IPS-15b (cell line): ENCODE results near the gene HOMER2.

Experiments
- H3K27me3 ChIP-seq: one replicate; pipeline ENCODE4 v1.6.1; 2013; ENCODE audit warnings: low read length; ENCODE audit not compliant: control insufficient read depth, insufficient read depth
- H3K36me3 ChIP-seq: one replicate; pipeline ENCODE4 v1.6.1; 2013; ENCODE audit warnings: low read length; ENCODE audit not compliant: control insufficient read depth, insufficient read depth
- H3K4me1 ChIP-seq: one replicate; pipeline ENCODE4 v1.6.1; 2013; ENCODE audit warnings: mild to moderate bottlenecking, low read length; ENCODE audit not compliant: control insufficient read depth, insufficient read depth
- H3K4me3 ChIP-seq: one replicate; pipeline ENCODE4 v1.5.1; 2013; ENCODE audit warnings: low read depth, low read length
- H3K9ac ChIP-seq: one replicate; pipeline ENCODE4 v1.6.1; 2013; ENCODE audit warnings: low read depth, mild to moderate bottlenecking, low read length
- H3K9me3 ChIP-seq: one replicate; pipeline ENCODE4 v1.6.1; 2013; ENCODE audit warnings: mild to moderate bottlenecking, low read length; ENCODE audit not compliant: control insufficient read depth, insufficient read depth

Gene HOMER2

DNA sequence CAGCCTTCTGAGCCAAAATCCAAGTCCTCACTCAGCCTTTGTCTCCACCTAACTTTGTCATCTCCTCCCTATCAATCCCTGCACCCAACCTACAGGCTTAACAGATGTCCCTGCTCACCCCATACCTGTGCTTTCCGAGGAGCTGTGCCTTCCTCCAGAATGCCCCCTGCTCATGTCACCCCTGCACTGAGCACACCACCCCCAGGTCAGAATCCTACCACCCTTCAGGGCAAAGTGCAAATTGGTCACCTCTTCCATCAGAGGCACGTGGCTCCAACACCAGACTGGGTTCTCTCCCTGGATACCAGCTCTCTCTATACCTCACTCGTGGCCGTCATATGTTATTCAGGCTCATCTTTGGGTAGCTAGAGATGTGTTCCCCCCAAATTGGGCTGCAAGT, 29.8 kb downstream of the HOMER2 start:
- H3K9me3 ChIP-seq = no peaks in the 10 kb centered on the region
- H3K4me1 ChIP-seq = no peaks in the 10 kb centered on the region
- H3K9ac ChIP-seq = no peak overlapping the region
- H3K36me3 ChIP-seq = no peaks in the 10 kb centered on the region
- H3K4me3 ChIP-seq = no peak overlapping the region
- H3K27me3 ChIP-seq = no peaks in the 10 kb centered on the region

DNA sequence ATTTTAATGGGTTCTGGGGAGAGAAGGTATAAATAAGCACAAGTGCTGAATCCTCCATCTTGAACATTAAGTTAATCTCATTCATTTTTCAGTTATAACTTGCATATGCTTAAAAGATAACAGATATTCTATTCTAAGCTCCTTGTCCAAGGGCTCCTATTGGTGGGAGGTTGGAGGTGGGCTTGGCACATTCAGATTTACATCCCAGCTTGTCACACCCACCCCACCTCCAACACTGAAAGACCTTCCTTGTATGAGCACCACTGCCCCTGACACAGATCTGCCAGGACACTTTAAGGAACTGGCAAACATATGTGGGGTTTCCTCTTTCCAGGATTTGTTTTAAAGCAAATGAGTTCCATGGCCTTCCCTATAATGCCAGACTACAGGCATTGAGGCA, 30.6 kb downstream of the HOMER2 start:
- Histone ChIP-seq H3K27me3 (no peaks in the 10 kb centered on the region), H3K36me3 (no peaks in the 10 kb centered on the region), H3K4me3 (no peak overlapping the region), H3K4me1 (no peaks in the 10 kb centered on the region), H3K9me3 (no peaks in the 10 kb centered on the region), H3K9ac (no peak overlapping the region)

DNA sequence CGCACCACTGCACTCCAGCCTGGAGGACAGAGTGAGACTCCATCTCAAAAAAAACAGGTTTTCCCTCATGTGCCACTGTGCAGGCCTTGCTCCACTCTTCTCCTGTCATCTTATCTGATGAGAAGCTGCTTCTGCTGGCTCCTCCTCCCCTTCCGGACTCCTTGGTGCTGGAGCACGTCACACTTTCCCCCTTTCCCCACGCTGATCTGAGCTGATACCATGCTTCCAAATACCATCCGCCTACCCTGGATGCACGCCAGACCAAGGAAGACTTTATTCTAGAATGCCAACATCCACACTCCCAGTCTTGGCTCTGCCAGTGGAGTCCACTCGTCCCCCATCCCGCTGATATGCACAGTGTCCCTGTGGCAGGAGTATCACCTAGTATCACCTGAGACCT, 31.3 kb downstream of the HOMER2 start:
- H3K4me3 ChIP-seq = no peak overlapping the region
- H3K9ac ChIP-seq = no peak overlapping the region
- H3K27me3 ChIP-seq = no peaks in the 10 kb centered on the region
- H3K9me3 ChIP-seq = no peaks in the 10 kb centered on the region
- no peaks in the 10 kb centered on the region for H3K36me3 ChIP-seq
- H3K4me1 ChIP-seq = no peaks in the 10 kb centered on the region

DNA sequence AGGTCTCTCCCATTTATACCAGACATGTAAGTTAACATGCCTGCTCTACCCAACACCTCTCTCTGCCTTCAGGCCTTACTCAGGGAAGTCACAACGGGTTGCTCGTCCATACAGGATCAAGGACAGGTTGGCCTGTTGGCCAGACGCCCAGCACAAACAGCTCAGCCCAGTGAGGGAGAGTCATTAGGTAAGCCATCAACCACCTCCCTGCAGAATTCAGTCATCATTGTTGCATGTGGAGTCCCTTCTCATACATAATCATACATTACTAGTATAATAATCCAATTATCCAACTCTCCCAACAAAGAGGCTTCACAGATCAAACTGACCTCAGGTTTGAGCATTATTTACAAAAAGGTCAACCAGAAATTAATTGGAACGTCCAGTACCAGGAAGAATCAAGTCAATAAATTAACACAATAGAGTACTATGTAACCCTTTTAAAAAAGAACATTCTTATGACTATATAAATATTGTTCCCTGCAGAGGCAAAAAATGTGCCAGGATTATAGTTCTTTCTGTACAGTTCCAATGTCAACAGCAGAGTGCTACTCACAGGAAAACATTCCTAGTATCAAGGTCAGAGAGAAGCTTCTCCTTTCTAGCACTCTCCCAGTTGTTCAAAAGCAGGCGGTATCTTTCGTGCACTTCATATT, 33.2 kb downstream of the HOMER2 start:
- no peaks in the 10 kb centered on the region for H3K9me3 ChIP-seq
- no peaks in the 10 kb centered on the region for H3K36me3 ChIP-seq
- H3K4me3 ChIP-seq = no peak overlapping the region
- no peaks in the 10 kb centered on the region for H3K4me1 ChIP-seq
- H3K9ac ChIP-seq = no peak overlapping the region
- no peaks in the 10 kb centered on the region for H3K27me3 ChIP-seq

DNA sequence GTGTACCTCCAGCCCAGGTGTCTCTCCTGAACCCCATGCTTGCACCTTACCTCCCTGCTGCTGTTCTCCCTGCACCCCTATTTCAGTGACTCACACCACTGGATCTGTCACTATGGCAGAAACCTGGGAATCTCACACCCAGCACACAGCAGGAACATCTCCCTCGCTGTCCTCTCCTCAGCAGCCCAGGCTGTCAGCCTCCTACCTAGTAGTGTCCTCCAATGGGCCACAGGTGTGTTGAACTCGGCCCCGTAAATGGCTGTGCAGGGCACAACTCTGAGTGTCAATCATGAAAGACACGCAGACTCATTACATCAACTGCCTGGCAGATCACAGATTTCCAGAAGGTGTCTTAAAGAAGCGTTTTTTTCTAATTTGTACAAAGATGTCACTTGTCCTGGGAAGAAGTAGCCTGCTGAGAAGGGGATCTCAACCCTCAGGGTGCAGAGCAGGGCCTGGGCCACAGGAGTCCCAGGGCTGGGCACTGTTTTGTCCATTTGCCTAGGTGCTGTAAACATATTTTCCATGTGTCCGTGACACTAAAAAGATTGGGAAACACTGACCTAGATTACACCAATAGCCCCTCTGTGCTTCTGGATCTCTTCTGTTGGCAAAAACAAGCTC, 33.8 kb downstream of the HOMER2 start:
- H3K4me1 ChIP-seq = no peaks in the 10 kb centered on the region
- no peak overlapping the region for H3K9ac ChIP-seq
- H3K4me3 ChIP-seq = no peak overlapping the region
- no peaks in the 10 kb centered on the region for H3K9me3 ChIP-seq
- no peaks in the 10 kb centered on the region for H3K27me3 ChIP-seq
- H3K36me3 ChIP-seq = no peaks in the 10 kb centered on the region

DNA sequence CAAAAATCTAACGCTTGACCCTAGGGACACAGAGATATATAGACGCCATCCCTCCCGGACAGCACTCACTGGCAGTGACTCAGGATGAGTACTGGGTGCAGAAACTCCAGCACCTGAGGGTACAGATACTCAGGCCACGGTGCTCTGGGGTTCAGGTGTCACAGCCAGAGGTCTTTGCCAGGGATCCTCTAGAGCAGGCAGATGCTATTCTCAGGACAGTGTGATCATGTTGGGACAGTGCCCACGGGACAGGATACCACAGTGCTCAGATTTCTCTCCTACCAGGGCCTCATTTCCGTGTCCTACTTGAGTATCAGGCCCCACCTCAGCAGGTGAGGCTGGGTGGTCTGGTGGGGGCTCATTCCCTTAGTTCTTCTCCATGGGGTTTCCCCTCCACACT, 34.4 kb downstream of the HOMER2 start:
- H3K27me3 ChIP-seq = no peaks in the 10 kb centered on the region
- H3K9me3 ChIP-seq = no peaks in the 10 kb centered on the region
- H3K36me3 ChIP-seq = no peaks in the 10 kb centered on the region
- no peaks in the 10 kb centered on the region for H3K4me1 ChIP-seq
- no peak overlapping the region for H3K4me3 ChIP-seq
- H3K9ac ChIP-seq = no peak overlapping the region

DNA sequence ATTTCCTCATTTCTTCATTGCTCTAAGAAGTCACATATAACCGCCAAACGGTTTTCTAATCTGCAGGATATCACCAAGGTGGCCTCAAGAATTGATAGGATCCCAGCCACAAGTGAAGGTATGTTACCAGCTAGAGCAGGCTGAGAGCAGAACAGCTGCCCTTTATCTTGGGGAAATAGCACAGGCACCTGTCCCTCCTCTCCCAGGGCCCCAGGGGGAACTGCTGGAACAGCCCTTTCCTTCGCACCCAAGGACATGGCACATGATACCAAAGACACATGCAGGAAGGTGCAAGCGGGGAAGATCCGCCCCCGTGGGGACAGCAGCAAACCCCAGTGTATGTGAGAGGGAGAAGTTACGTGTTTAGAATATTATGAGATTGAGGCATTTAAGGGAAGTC, 35.3 kb downstream of the HOMER2 start:
- Histone ChIP-seq H3K4me3 (no peak overlapping the region), H3K9me3 (no peaks in the 10 kb centered on the region), H3K27me3 (no peaks in the 10 kb centered on the region), H3K9ac (no peak overlapping the region), H3K36me3 (no peaks in the 10 kb centered on the region), H3K4me1 (no peaks in the 10 kb centered on the region)

DNA sequence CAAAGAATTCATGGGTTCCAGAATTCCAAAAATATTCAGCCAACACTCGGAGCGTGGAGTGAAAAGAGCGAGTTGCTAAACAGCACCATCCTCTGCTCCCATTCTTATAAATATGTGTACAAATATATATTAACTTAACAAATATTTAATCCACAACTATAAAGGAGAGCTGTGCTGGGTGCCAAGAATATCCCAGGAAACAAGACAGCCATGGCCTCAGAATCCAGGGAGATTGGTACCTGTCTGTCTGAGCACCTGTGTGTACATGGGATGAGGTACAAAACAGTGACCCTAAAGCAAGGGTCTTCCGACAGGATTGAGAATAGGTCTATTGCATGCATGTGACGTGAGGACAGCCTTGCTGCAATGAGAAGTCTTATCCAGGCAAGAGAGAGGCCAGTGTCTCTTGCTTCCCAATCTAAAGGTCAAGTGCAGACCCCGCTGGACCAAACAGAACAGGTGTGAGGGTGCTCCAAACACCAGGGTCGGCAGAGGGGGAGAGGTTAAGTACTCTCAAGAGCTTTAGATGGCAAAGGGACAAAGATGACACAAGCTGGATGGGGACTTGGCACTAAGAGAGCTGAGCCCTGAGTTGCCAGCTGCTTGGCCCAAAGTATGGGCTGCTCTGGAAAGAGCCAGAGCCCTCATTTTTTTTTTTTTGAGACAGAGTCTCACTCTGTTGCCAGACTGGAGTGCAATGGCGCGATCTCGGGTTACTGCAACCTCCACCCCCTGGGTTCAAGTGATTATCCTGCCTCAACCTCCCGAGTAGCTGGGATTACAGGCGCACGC, 36.2 kb downstream of the HOMER2 start:
- H3K36me3 ChIP-seq = no peaks in the 10 kb centered on the region
- H3K4me1 ChIP-seq = no peaks in the 10 kb centered on the region
- H3K4me3 ChIP-seq = no peak overlapping the region
- no peak overlapping the region for H3K9ac ChIP-seq
- H3K27me3 ChIP-seq = no peaks in the 10 kb centered on the region
- no peaks in the 10 kb centered on the region for H3K9me3 ChIP-seq

DNA sequence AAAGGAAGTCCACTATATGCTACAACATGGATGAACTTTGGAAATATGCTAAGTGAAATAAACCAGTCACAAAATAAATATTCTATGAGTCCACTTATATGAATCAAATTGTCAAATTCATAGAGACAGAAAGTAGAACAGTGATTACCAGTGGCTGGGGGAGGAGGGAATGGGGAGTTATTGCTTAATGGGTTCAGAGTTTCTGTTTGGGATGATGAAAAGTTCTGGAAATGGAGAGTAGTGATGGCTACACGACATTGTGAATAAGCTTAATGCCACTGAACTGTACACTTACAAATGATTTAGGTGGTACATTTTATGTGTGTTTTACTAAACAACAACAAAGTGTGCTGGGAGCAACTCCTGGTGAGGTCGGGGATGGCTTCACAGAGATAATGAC, 38.1 kb downstream of the HOMER2 start:
- no peaks in the 10 kb centered on the region for H3K4me1 ChIP-seq
- H3K9ac ChIP-seq = no peak overlapping the region
- H3K4me3 ChIP-seq = no peak overlapping the region
- no peaks in the 10 kb centered on the region for H3K36me3 ChIP-seq
- H3K9me3 ChIP-seq = no peaks in the 10 kb centered on the region
- no peaks in the 10 kb centered on the region for H3K27me3 ChIP-seq

DNA sequence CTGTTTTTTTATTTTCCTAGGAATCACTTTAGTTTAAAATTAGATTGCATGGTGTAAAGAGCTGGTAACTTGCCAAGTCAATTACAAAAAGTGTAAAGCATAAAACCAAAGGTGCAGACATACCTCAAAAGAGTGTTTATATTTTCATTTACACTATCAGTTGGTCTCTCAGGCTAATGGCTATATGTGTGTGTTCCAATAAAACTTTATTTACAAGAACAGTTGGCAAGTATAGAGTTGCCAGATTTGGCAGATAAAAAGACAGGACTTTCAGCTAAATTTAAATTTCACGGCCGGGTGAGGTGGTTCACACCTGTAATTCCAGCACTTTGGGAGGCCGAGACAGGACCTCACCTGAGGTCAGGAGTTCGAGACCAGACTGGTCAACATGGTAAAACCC, 41.1 kb downstream of the HOMER2 start:
- Histone ChIP-seq H3K9me3 (no peaks in the 10 kb centered on the region), H3K27me3 (no peaks in the 10 kb centered on the region), H3K9ac (no peak overlapping the region), H3K36me3 (no peaks in the 10 kb centered on the region), H3K4me3 (no peak overlapping the region), H3K4me1 (no peaks in the 10 kb centered on the region)

DNA sequence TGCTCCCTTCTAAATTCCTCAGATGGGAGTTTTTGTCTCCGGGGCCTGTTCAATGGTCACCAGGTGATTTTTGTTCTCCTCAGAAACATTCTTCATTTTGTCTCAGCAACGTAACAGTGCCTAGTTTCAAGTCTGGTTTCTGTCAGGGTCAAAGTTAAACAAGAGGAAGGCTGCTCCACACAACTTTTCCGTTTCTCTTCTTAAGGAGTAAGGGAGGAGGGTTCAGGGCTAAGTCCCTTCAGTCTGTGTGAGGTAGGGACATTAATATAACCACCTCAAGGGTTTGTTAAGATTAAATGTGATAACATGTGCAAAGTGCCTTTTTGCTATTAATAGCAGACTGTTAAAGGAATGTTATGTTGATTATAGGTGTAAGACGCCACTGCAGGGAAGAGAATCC, 41.8 kb downstream of the HOMER2 start:
- no peak overlapping the region for H3K9ac ChIP-seq
- no peak overlapping the region for H3K4me3 ChIP-seq
- H3K9me3 ChIP-seq = no peaks in the 10 kb centered on the region
- no peaks in the 10 kb centered on the region for H3K4me1 ChIP-seq
- H3K27me3 ChIP-seq = no peaks in the 10 kb centered on the region
- H3K36me3 ChIP-seq = no peaks in the 10 kb centered on the region
